HUES64 (cell line): Measurements from ENCODE around the gene NBPF3.
"Not testable (repeated sequence)": the region's sequence is repeated elsewhere in the genome, so short reads cannot be mapped to it uniquely, and the experiment has no call there.

Experiments used
- H3K27ac ChIP-seq: 2 replicates; pipeline ENCODE4 v1.7.0; 2013; ENCODE audit warnings: low read depth, low read length, inconsistent platforms
- H3K27me3 ChIP-seq: 2 replicates; pipeline ENCODE4 v1.6.1; 2013; ENCODE audit warnings: mild to moderate bottlenecking, low read length; ENCODE audit not compliant: insufficient read depth
- H3K36me3 ChIP-seq: 2 replicates; pipeline ENCODE4 v1.6.1; 2013; ENCODE audit warnings: mild to moderate bottlenecking, low read length; ENCODE audit not compliant: insufficient read depth
- H3K4me1 ChIP-seq: 2 replicates; pipeline ENCODE4 v1.6.1; 2013; ENCODE audit warnings: mild to moderate bottlenecking, low read length, moderate library complexity; ENCODE audit not compliant: insufficient read depth
- H3K4me3 ChIP-seq: 2 replicates; pipeline ENCODE4 v1.5.1; 2013; ENCODE audit warnings: mild to moderate bottlenecking, low read length, moderate library complexity
- H3K9ac ChIP-seq: 2 replicates; pipeline ENCODE4 v1.6.1; 2013; ENCODE audit warnings: mild to moderate bottlenecking, low read depth, low read length
- H3K9me3 ChIP-seq: 2 replicates; pipeline ENCODE4 v1.6.1; 2013; ENCODE audit warnings: low read depth, low read length; ENCODE audit not compliant: insufficient read depth
- WGBS: fragments of 150-250, 120-280 bp; methylation state at CpG from one replicate; pipeline ENCODE4 v1.1.7; 2013; ENCODE audit warnings: missing lambda C conversion rate; 5-methylcytosine and 5-hydroxymethylcytosine counted together

Gene NBPF3

DNA sequence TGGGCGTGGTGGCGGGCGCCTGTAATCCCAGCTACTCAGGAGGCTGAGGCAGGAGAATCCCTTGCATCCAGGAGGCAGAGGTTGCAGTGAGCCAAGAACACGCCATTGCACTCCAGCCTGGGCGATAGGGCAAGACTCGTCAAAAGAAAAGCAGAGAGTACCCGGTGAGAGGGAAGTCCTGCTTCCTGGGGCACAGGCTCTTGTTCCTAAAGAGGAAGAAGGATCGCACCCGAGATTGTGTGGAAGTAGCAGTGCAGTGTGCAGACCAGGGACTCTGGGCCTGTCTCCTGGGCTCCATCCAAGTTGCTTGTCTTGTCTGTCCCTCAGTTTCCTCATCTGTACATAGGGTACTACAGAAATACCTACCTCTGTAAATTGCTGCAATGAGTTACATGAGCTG, 29.6 kb downstream of the NBPF3 start:
- Histone ChIP-seq H3K4me3 (no peak overlapping the region), H3K36me3 (peaks cover 7% of the 10 kb centered on the region; the same call in 1 of the 2 replicates), H3K9ac (no peak overlapping the region), H3K27me3 (no peaks in the 10 kb centered on the region), H3K27ac (no peak overlapping the region), H3K4me1 (peaks cover 9% of the 10 kb centered on the region), H3K9me3 (no peaks in the 10 kb centered on the region)
- WGBS, result 94% methylated on average over 9 of the region's 9 CpGs

- H3K9me3 ChIP-seq, result no peaks in the 10 kb centered on the region
- peaks cover 9% of the 10 kb centered on the region for H3K36me3 ChIP-seq
- WGBS, result 95% methylated on average over 5 of the region's 5 CpGs
- no peak overlapping the region for H3K27ac ChIP-seq
- no peak overlapping the region for H3K4me3 ChIP-seq
- no peaks in the 10 kb centered on the region for H3K27me3 ChIP-seq
- peaks cover 7% of the 10 kb centered on the region for H3K4me1 ChIP-seq
- no peak overlapping the region for H3K9ac ChIP-seq
Observed at GRCh38 chr1:21472861-21473260, 32.9 kb downstream of the NBPF3 start.

- Histone ChIP-seq H3K36me3 (peaks cover 28% of the 10 kb centered on the region), H3K4me3 (no peak overlapping the region), H3K27me3 (peaks cover 3% of the 10 kb centered on the region; the same call in 1 of the 2 replicates), H3K9ac (no peak overlapping the region), H3K4me1 (no peaks in the 10 kb centered on the region), H3K27ac (no peak overlapping the region), H3K9me3 (no peaks in the 10 kb centered on the region)
- 91% methylated on average over 6 of the region's 6 CpGs for WGBS
Observed at GRCh38 chr1:21478356-21478755, 38.4 kb downstream of the NBPF3 start.

GRCh38 chr1:21483881-21484280, 43.9 kb downstream of the NBPF3 start:
- H3K27ac ChIP-seq, H3K9ac ChIP-seq, H3K27me3 ChIP-seq, H3K4me3 ChIP-seq, H3K9me3 ChIP-seq, H3K36me3 ChIP-seq, H3K4me1 ChIP-seq: not testable (repeated sequence)
- 88% methylated on average over 2 of the region's 4 CpGs for WGBS

GRCh38 chr1:21489146-21489545, 49.2 kb downstream of the NBPF3 start:
- H3K9ac ChIP-seq, result no peak overlapping the region
- H3K9me3 ChIP-seq, result peaks cover 12% of the 10 kb centered on the region
- H3K4me3 ChIP-seq, result no peak overlapping the region
- no peaks in the 10 kb centered on the region for H3K27me3 ChIP-seq
- H3K4me1 ChIP-seq, result no peaks in the 10 kb centered on the region
- 94% methylated on average over 11 of the region's 11 CpGs for WGBS
- no peaks in the 10 kb centered on the region for H3K36me3 ChIP-seq
- H3K27ac ChIP-seq, result no peak overlapping the region

DNA sequence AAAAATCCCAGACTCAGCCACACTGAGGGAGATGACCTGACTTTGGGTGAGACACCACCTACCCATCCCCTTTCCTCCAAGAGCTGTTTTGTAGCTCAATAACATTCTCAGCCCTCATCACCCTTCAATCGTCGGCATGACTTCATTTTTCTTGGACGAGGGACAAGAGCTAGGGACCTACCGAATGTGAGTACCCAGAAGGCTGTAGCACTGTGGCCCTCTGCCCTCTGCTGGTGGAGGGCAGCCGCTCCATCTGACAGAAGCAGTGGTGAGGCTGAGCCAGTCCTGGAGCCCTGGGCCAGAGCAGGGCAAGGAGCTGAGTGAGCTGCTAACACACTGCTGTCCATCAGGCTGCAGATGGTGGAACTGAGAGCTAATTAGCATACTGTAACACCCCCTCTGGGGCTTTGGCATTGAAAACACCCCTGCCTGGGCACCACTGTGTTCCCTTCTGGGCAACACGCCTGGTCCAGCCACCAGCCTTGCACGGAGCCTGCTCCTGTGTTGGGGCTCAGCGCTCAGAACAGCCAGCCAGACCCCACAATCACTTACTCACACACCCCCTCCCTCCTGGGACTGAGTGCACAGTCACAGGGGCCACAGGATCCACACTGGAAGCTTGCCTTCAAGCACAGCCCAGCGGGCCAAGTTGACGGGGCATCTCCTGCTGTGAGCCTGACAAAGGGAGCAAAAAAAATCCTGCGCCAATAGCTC, 51.0 kb downstream of the NBPF3 start:
- Histone ChIP-seq H3K4me3 (no peak overlapping the region), H3K36me3 (no peaks in the 10 kb centered on the region), H3K27me3 (no peaks in the 10 kb centered on the region), H3K27ac (no peak overlapping the region), H3K4me1 (no peaks in the 10 kb centered on the region), H3K9me3 (peaks cover 12% of the 10 kb centered on the region), H3K9ac (no peak overlapping the region)
- WGBS, result 90% methylated on average over 11 of the region's 11 CpGs

GRCh38 chr1:21491488-21492355, 51.8 kb downstream of the NBPF3 start:
- H3K4me3 ChIP-seq, result no peak overlapping the region
- no peak overlapping the region for H3K9ac ChIP-seq
- H3K4me1 ChIP-seq, result no peaks in the 10 kb centered on the region
- no peaks in the 10 kb centered on the region for H3K36me3 ChIP-seq
- peaks cover 12% of the 10 kb centered on the region for H3K9me3 ChIP-seq
- H3K27me3 ChIP-seq, result no peaks in the 10 kb centered on the region
- no peak overlapping the region for H3K27ac ChIP-seq
- 71% methylated on average over 8 of the region's 8 CpGs for WGBS

- WGBS, result 50% methylated on average over 4 of the region's 4 CpGs
- Histone ChIP-seq H3K4me1 (no peaks in the 10 kb centered on the region), H3K9ac (no peak overlapping the region), H3K27me3 (no peaks in the 10 kb centered on the region), H3K27ac (no peak overlapping the region), H3K36me3 (no peaks in the 10 kb centered on the region), H3K9me3 (peaks cover 12% of the 10 kb centered on the region), H3K4me3 (no peak overlapping the region)
Observed at GRCh38 chr1:21492356-21492625, 52.4 kb downstream of the NBPF3 start.

GRCh38 chr1:21494196-21494595, 54.3 kb downstream of the NBPF3 start:
- no peak overlapping the region for H3K27ac ChIP-seq
- H3K36me3 ChIP-seq, result no peaks in the 10 kb centered on the region
- H3K27me3 ChIP-seq, result no peaks in the 10 kb centered on the region
- peaks cover 4% of the 10 kb centered on the region; the same call in 1 of the 2 replicates for H3K4me1 ChIP-seq
- peaks cover 14% of the 10 kb centered on the region for H3K9me3 ChIP-seq
- no peak overlapping the region for H3K9ac ChIP-seq
- no peak overlapping the region for H3K4me3 ChIP-seq
- WGBS, result 76% methylated on average over 6 of the region's 6 CpGs

- peaks cover 14% of the 10 kb centered on the region for H3K9me3 ChIP-seq
- no peaks in the 10 kb centered on the region for H3K36me3 ChIP-seq
- peaks cover 4% of the 10 kb centered on the region; the same call in 1 of the 2 replicates for H3K4me1 ChIP-seq
- H3K27me3 ChIP-seq, result no peaks in the 10 kb centered on the region
- no peak overlapping the region for H3K4me3 ChIP-seq
- H3K27ac ChIP-seq, result no peak overlapping the region
- WGBS, result 94% methylated on average over 7 of the region's 7 CpGs
- no peak overlapping the region for H3K9ac ChIP-seq
Observed at GRCh38 chr1:21495225-21495820, 55.4 kb downstream of the NBPF3 start.

DNA sequence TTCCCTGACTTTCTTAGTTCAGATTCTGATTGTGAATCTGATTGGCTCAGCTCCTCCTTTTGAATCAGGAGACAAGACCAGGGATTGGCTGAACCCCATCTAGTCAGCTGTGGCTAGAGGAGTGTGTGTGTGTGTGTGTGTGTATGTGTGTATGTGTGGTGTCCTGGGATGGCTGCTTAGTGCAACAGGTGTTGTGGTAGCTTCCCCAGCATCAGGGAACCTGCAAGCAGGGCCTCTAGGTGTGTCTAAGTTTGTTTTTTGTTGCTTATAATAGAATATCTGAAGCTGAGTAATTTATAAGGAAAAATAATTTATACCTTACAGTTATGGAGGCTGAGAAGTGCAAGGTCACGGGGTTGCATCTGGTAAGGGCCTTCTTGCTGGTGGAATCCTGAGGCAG, 56.1 kb downstream of the NBPF3 start:
- Histone ChIP-seq H3K9ac (no peak overlapping the region), H3K4me3 (no peak overlapping the region), H3K9me3 (peaks cover 6% of the 10 kb centered on the region; the same call in 1 of the 2 replicates), H3K4me1 (peaks cover 4% of the 10 kb centered on the region; the same call in 1 of the 2 replicates), H3K36me3 (no peaks in the 10 kb centered on the region), H3K27ac (no peak overlapping the region), H3K27me3 (no peaks in the 10 kb centered on the region)
- WGBS, result 88% methylated on average over 1 of the region's 1 CpG
